Urothelium cell line (cell line): Measurements from ENCODE around the gene NHS.

Source experiments
- DNase-seq: peaks from one replicate; pipeline ENCODE4 v3.0.0; 2011; ENCODE audit warnings: low spot score, mixed read lengths
- FAIRE-seq: peaks from 2 replicates; lab custom pipeline; 2011; peaks lifted over from hg19 to GRCh38; lab: Jason Lieb, UNC

The NHS gene

DNA sequence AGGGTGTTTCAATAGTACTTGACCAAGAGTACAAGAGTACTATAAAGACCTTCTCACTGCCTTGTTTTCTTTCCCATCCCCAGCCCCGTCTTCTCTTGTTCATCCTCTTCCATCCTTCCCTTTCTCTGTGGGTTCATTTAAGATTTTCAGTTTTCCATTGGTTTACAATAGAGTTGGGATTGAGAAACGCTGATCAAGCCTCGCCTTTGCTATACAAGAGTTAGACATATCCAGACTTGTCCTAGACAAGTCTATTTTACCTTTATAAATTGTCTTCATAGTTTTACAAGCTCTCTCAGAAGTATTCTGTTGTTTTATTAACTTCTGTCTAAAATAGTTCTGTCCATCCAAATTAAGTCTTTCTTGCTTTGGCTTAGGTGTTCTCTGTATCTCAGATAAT, 332.7 kb downstream of the NHS start:
- FAIRE-seq, result no peak
- DNase-seq, result no peak

GRCh38 chrX:17710871-17711301, 335.9 kb downstream of the NHS start:
- FAIRE-seq (no peak), DNase-seq (no peak)

GRCh38 chrX:17713288-17713687, 338.3 kb downstream of the NHS start:
- DNase-seq, result no peak
- no peak for FAIRE-seq

- DNase-seq (no peak), FAIRE-seq (no peak)
Measured at GRCh38 chrX:17718649-17719165, 343.7 kb downstream of the NHS start.

DNA sequence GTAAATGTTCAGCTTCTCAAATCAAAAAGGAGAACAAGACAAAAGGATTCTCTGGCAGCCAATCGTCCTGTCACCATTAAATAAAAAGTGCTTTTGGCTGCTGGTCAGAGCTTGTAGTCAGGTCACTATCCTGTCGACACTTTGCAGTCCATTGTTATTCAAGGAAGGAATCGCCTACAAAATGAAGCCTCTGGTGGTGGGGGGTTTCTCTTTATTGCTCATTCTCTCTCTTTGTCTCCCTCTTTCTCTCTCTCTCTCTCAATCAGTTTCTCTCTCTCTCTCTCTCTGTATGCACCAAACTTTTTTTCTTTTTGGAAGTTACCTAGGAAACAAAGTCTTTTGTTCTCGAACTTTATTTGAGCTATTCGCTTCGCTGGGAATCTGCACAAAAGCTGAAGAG, 344.7 kb downstream of the NHS start:
- no peak for DNase-seq
- no peak for FAIRE-seq

- DNase-seq (no peak), FAIRE-seq (no peak)
Measured at GRCh38 chrX:17721715-17722114, 346.7 kb downstream of the NHS start.

- DNase-seq (no peak), FAIRE-seq (no peak)
Measured at GRCh38 chrX:17725181-17725580, 350.2 kb downstream of the NHS start.

GRCh38 chrX:17732138-17732783, 357.3 kb downstream of the NHS start:
- FAIRE-seq, result no peak
- no peak for DNase-seq

GRCh38 chrX:17735406-17735805, 360.4 kb downstream of the NHS start:
- no peak for FAIRE-seq
- no peak for DNase-seq

DNA sequence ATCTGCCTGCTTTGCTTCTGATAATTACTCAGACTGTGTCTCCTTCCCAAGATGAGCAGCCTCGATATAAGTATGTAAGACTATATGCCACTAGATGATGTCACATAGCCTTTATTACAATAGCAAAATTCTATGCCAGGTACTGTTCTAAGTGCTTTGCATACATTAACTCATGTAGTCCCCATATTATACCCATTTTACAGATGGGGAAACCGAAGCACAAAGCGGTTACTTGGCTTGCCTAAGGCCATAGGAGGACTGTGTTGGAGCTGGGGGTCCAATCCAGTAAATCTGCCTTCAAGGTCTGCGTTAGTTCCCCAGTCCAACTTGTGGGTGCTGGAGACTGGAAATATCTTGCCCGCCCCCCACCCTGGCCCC, 361.5 kb downstream of the NHS start:
- DNase-seq (no peak), FAIRE-seq (no peak)

GRCh38 chrX:17736856-17737709, 362.1 kb downstream of the NHS start, which contains the start of gene SCML1:
Gene SCML1 (plus strand): TSS chrX:17737493. CDS start chrX:17744187, 6,694 bp downstream.
- no peak for FAIRE-seq
- DNase-seq, result peak; percentile 78

- DNase-seq, result no peak
- FAIRE-seq, result no peak
Measured at GRCh38 chrX:17737710-17737985, 362.6 kb downstream of the NHS start.

- no peak for FAIRE-seq
- DNase-seq, result peak; percentile 2
Measured at GRCh38 chrX:17737986-17738713, 363.1 kb downstream of the NHS start.

- DNase-seq, result no peak
- FAIRE-seq, result no peak
Measured at GRCh38 chrX:17738737-17739535, 363.9 kb downstream of the NHS start.

GRCh38 chrX:17740137-17741122, 365.4 kb downstream of the NHS start:
- DNase-seq, result no peak
- FAIRE-seq, result no peak

GRCh38 chrX:17741123-17741511, 366.1 kb downstream of the NHS start:
- DNase-seq, result no peak
- no peak for FAIRE-seq

DNA sequence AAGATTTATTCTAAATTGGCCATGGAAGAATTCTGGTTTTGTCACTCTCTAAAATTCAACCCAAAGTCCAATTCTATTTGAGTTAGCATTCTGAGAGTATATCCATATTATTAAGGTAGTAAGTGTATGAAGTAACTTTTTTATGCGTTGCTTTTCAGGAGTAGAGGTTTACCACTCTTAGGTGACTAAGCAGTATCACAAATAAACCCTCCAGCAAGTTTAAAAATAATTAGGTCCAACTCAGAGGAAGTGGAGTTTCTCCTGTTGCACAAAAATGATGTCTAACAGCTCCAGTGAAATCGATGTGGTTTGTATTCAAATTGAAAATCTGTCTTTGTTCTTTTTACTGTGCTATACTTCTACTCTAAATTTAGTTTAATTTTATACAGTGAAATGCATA, 368.9 kb downstream of the NHS start:
- FAIRE-seq (no peak), DNase-seq (no peak)

- FAIRE-seq (no peak), DNase-seq (no peak)
Measured at GRCh38 chrX:17744896-17745523, 370.0 kb downstream of the NHS start.

GRCh38 chrX:17747692-17748091, 372.7 kb downstream of the NHS start:
- no peak for FAIRE-seq
- DNase-seq, result no peak
